ENCODE data around the gene HLX. TPM values are rescaled to one million over a fixed set of nuclear protein-coding genes. Genes with fewer than 3 reads are reported as not detected.

The HLX gene
- total RNA-seq, 2 donors from 2014 or later, result 1.7 to 6.2 TPM

- intact Hi-C loops (cut with DNase I), result no loop called here
- no peaks in the 10 kb centered on the region for H3K9me3 ChIP-seq
- no peaks in the 10 kb centered on the region for H3K36me3 ChIP-seq
- H3K4me3 ChIP-seq, result no peak overlapping the region
- no peaks in the 10 kb centered on the region for H3K4me1 ChIP-seq
- H3K9ac ChIP-seq (ENCODE audit: low read depth in 2 of 2, low read length in 2 of 2), result no peak overlapping the region
- DNase-seq, result no peak
- TF ChIP-seq CTCF (IDR thresholded peaks at IDR 0.05), result no peak
- no peaks in the 10 kb centered on the region for H3K27me3 ChIP-seq
- H3K27ac ChIP-seq, result no peak overlapping the region
Measured at GRCh38 chr1:220925707-220926106, 46.5 kb downstream of the HLX start.

GRCh38 chr1:220926146-220926545 lies 46.9 kb downstream of the HLX start:
- TF ChIP-seq CTCF (IDR thresholded peaks at IDR 0.05), result no peak
- Histone ChIP-seq H3K27me3 (no peaks in the 10 kb centered on the region), H3K36me3 (no peaks in the 10 kb centered on the region), H3K9me3 (no peaks in the 10 kb centered on the region), H3K27ac (no peak overlapping the region), H3K4me3 (no peak overlapping the region), H3K4me1 (no peaks in the 10 kb centered on the region), H3K9ac (ENCODE audit: low read depth in 2 of 2, low read length in 2 of 2) (no peak overlapping the region)
- no peak for DNase-seq
- intact Hi-C loops (cut with DNase I), result no loop called here

GRCh38 chr1:220927442-220927841 lies 48.2 kb downstream of the HLX start:
- intact Hi-C loops (cut with DNase I), result no loop called here
- Histone ChIP-seq H3K27ac (no peak overlapping the region), H3K4me3 (no peak overlapping the region), H3K27me3 (no peaks in the 10 kb centered on the region), H3K4me1 (no peaks in the 10 kb centered on the region), H3K36me3 (no peaks in the 10 kb centered on the region), H3K9me3 (no peaks in the 10 kb centered on the region), H3K9ac (ENCODE audit: low read depth in 2 of 2, low read length in 2 of 2) (no peak overlapping the region)
- no peak for DNase-seq
- TF ChIP-seq CTCF (IDR thresholded peaks at IDR 0.05), result no peak

- H3K4me1 ChIP-seq, result no peaks in the 10 kb centered on the region
- no peak for TF ChIP-seq CTCF (IDR thresholded peaks at IDR 0.05)
- H3K4me3 ChIP-seq, result no peak overlapping the region
- no peak overlapping the region for H3K27ac ChIP-seq
- DNase-seq, result no peak
- H3K27me3 ChIP-seq, result no peaks in the 10 kb centered on the region
- no peaks in the 10 kb centered on the region for H3K36me3 ChIP-seq
- H3K9me3 ChIP-seq, result no peaks in the 10 kb centered on the region
- intact Hi-C loops (cut with DNase I), result no loop called here
- no peak overlapping the region for H3K9ac ChIP-seq (ENCODE audit: low read depth in 2 of 2, low read length in 2 of 2)
Measured at GRCh38 chr1:220928320-220928719, 49.1 kb downstream of the HLX start.

GRCh38 chr1:220928725-220929300 lies 49.6 kb downstream of the HLX start:
- Histone ChIP-seq H3K9ac (ENCODE audit: low read depth in 2 of 2, low read length in 2 of 2) (no peak overlapping the region), H3K4me1 (no peaks in the 10 kb centered on the region), H3K27me3 (no peaks in the 10 kb centered on the region), H3K27ac (no peak overlapping the region), H3K4me3 (no peak overlapping the region), H3K9me3 (no peaks in the 10 kb centered on the region), H3K36me3 (no peaks in the 10 kb centered on the region)
- intact Hi-C loops (cut with DNase I), result no loop called here
- DNase-seq, result no peak
- no peak for TF ChIP-seq CTCF (IDR thresholded peaks at IDR 0.05)

Data from colonic mucosa (tissue), 4 donors.